Heart left ventricle (tissue), 16 donors: Measurements from ENCODE around the gene DNHD1. TPM values are rescaled to one million over a fixed set of nuclear protein-coding genes. Genes with fewer than 3 reads are reported as not detected.

Experiments
- ATAC-seq, 4 donors: fragments of 200-7000 bp; cut with Tn5 transposase; one replicate each; pipeline ENCODE4 v1.9.1; 2020 to 2022; ENCODE audit warnings: moderate library complexity in 4 of 4, mild to moderate bottlenecking in 3 of 4, moderate number of reproducible peaks in 1 of 4
- DNase-seq, 5 donors: peaks; one replicate each; pipeline ENCODE4 v3.0.0-alpha.2; 2020
- H3K27ac ChIP-seq, 12 donors: fragments of 200-600 bp; sonication (generic) in 4 of 12; one replicate each; pipeline versions ENCODE4 v1.5.0 to v1.8.0; 2016 to 2022; ENCODE audit warnings: mild to moderate bottlenecking in 2 of 12
- H3K27me3 ChIP-seq, 9 donors: fragments of 200-600 bp; sonication (generic) in 2 of 9; one replicate each; pipeline versions ENCODE4 v1.5.1 to v1.8.0; 2016 to 2022; ENCODE audit warnings: mild to moderate bottlenecking in 3 of 9
- H3K36me3 ChIP-seq, 9 donors: fragments of 200-600 bp; sonication (generic) in 2 of 9; one replicate each; pipeline versions ENCODE4 v1.5.0 to v1.8.0; 2018 to 2022; ENCODE audit warnings: mild to moderate bottlenecking in 2 of 9
- H3K4me1 ChIP-seq, 12 donors: fragments of 200-600 bp; sonication (generic) in 4 of 12; one replicate each; pipeline versions ENCODE4 v1.5.0 to v1.8.0; 2016 to 2022; ENCODE audit warnings: mild to moderate bottlenecking in 3 of 12
- H3K4me3 ChIP-seq, 12 donors: fragments of 200-600 bp; sonication (generic) in 4 of 12; one replicate each; pipeline versions ENCODE4 v1.5.0 to v1.8.0; 2017 to 2022; ENCODE audit warnings: mild to moderate bottlenecking in 9 of 12, moderate library complexity in 4 of 12
- H3K9me3 ChIP-seq, 12 donors: fragments of 200-600 bp; sonication (generic) in 4 of 12; one replicate each; pipeline versions ENCODE4 v1.5.0 to v1.8.0; 2016 to 2022; ENCODE audit warnings: mild to moderate bottlenecking in 1 of 12
- POLR2A ChIP-seq, 2 donors: fragments of 450-650 bp; IDR thresholded peaks; one replicate each; pipeline ENCODE4 v1.6.1; 2017; ENCODE audit warnings: antibody characterized with exemption in 2 of 2, mild to moderate bottlenecking in 2 of 2, moderate library complexity in 2 of 2
- whole genome bisulfite sequencing, 4 donors: extraction: QIAGEN DNeasy Blood & Tissue Kit in 2 of 4; methylation state at CpG; one replicate each; pipeline versions ENCODE4 v1.1.5 to v1.1.7; 2013 to 2018; 5-methylcytosine and 5-hydroxymethylcytosine counted together
- intact Hi-C, 10 donors: fragments of 100-400 bp; cut with DNase I; formaldehyde crosslinking; loops; one replicate each; pipeline versions ENCODE4 v1.11.1 to v1.14.2; 2022
- polyA plus RNA-seq, 2 donors: library from polyadenylated mRNA; stranded (reverse); fragments of 200-250 nt; gene quantifications; one replicate each; pipeline ENCODE4 v1.2.3, GENCODE V29; 2013
- total RNA-seq, 9 donors: library from RNA; depleted of rRNA in 2 of 9; stranded (reverse); fragments of >200 nt in 2 of 9; fragmentation: NEBNext Ultra II Directional in 3 of 9; extraction: Animal tissue kit (Norgen Biotek cat#: 25700) in 3 of 9; gene quantifications; one replicate each; pipeline versions ENCODE4 v1.1.0 to v1.2.4, GENCODE V29; 2016 to 2023
- TF ChIP-seq, protein P1 (sequence below), 12 donors: fragments of 200-600 bp; sonication (generic) in 4 of 12; IDR thresholded peaks; one replicate each; pipeline versions ENCODE4 v1.5.0 to v1.8.0; 2018 to 2022; ENCODE audit warnings: antibody characterized with exemption in 12 of 12, mild to moderate bottlenecking in 5 of 12
- donor health status: ischemic (EF 13 %, LVEDD 7.1; RV severe dilation, severe dysfunction).
- donor health status: healthy with polysubstance abuse.
- donor health status: DM: no; HTN: yes; CAD: no.
- donor health status: DM: no; HTN: no; CAD: no.
- donor health status: ischemic (EF 25% LVEDD 6.9; RV normal size, moderate dysfunction).
- donor health status: ischemic (EF 25% LVEDD 5.7; RV mildly dilated, moderate dysfunction).
- donor health status: healthy.
- donor health status: DM: yes; HTN: yes; CAD: no.
- donor health status: ischemic (EF 35%, LVEDD 5.7; RV mildly dilated, moderate dysfunction).
- donor health status: nonischemic (EF 11% LVEDD 7.7; RV severe dilation, severe dysfunction).
- donor health status: DM: yes; HTN: yes; CAD: no.
- donor health status: PGD.
- donor health status: ischemic (EF 29% LVEDD 5.4; RV normal size, mild dysfunction).
- donor health status: nonischemic (EF 23%, LVEDD 6.1; RV moderate dilation, normal function).

DNHD1 gene
- total and polyA plus RNA-seq, 11 donors: 2.2 to 9.4 (median 5.4) TPM

DNA sequence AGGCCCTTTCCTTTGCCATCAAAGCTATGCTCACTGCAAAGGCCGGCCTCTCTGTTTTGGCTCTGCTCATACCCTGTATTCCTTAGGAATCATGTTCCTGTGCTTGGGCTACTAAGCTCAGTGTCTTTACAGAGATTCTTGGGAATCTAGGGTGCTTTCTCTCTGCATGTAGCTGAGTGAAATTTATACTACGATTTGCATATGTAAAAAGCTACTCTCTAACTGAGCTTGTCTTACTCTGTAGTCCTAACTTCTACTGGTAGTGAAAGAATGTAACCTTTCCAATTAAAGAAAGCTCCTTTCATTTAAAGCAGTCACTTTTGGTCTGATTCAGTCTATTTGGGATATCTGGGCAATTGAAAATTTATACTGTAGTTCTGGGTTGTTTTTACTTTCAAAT is 32.2 kb downstream of the DNHD1 start:
- Histone ChIP-seq H3K36me3 (peaks cover 0 to 43% (median 27%) of the 10 kb centered on the region in 9 donors), H3K27ac (no peak overlapping the region), H3K4me3 (no peak overlapping the region), H3K4me1 (no peaks in the 10 kb centered on the region), H3K9me3 (no peaks in the 10 kb centered on the region), H3K27me3 (no peaks in the 10 kb centered on the region)
- ATAC-seq (no peak), DNase-seq (no peak)
- WGBS, 4 donors: 83 to 93% (median 86%) methylated on average over 2 of the region's 2 CpGs
- intact Hi-C loops: no loop called here
- TF ChIP-seq POLR2A (IDR thresholded peaks at IDR 0.05): no peak
- TF ChIP-seq, protein P1, sequence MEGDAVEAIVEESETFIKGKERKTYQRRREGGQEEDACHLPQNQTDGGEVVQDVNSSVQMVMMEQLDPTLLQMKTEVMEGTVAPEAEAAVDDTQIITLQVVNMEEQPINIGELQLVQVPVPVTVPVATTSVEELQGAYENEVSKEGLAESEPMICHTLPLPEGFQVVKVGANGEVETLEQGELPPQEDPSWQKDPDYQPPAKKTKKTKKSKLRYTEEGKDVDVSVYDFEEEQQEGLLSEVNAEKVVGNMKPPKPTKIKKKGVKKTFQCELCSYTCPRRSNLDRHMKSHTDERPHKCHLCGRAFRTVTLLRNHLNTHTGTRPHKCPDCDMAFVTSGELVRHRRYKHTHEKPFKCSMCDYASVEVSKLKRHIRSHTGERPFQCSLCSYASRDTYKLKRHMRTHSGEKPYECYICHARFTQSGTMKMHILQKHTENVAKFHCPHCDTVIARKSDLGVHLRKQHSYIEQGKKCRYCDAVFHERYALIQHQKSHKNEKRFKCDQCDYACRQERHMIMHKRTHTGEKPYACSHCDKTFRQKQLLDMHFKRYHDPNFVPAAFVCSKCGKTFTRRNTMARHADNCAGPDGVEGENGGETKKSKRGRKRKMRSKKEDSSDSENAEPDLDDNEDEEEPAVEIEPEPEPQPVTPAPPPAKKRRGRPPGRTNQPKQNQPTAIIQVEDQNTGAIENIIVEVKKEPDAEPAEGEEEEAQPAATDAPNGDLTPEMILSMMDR (IDR thresholded peaks at IDR 0.05): no peak

DNA sequence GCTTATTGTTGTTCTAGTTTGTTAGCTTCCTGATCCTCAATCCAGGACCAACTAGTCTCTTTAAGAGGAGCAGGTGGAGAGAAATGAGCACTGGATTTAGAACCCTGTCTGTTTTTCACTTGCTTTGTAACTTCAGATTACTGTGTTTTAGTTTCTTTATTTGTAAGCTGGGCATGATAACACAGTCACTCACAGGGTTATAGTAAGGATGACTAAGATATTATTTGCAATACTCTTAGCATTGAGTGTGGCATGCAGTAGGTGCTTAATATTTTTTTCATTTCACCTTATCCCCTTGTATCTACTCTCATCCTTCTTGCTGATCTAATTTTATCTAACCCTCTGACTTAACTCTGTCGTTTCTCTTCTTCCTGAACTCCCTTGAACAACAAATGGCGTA is 33.8 kb downstream of the DNHD1 start:
- H3K36me3 ChIP-seq: peaks cover 0 to 44% (median 31%) of the 10 kb centered on the region in 9 donors
- 88 to 96% (median 93%) methylated on average over 2 of the region's 2 CpGs for whole genome bisulfite sequencing, 4 donors
- TF ChIP-seq POLR2A (IDR thresholded peaks at IDR 0.05): no peak
- TF ChIP-seq, protein P1 (IDR thresholded peaks at IDR 0.05): no peak
- no peaks in the 10 kb centered on the region for H3K27me3 ChIP-seq
- intact Hi-C loops: loop anchor here (1.0 to 10.0 kb wide), 10 partner anchors 64 to 226 kb away; partner anchors contain the start of genes MRPL17 (in 6 of the 10), ILK (in 4 of the 10) and RRP8 (in 4 of the 10)
- ATAC-seq (no peak), DNase-seq (no peak)
- no peak overlapping the region for H3K4me3 ChIP-seq
- H3K4me1 ChIP-seq: no peaks in the 10 kb centered on the region
- H3K9me3 ChIP-seq: no peaks in the 10 kb centered on the region
- no peak overlapping the region for H3K27ac ChIP-seq

DNA sequence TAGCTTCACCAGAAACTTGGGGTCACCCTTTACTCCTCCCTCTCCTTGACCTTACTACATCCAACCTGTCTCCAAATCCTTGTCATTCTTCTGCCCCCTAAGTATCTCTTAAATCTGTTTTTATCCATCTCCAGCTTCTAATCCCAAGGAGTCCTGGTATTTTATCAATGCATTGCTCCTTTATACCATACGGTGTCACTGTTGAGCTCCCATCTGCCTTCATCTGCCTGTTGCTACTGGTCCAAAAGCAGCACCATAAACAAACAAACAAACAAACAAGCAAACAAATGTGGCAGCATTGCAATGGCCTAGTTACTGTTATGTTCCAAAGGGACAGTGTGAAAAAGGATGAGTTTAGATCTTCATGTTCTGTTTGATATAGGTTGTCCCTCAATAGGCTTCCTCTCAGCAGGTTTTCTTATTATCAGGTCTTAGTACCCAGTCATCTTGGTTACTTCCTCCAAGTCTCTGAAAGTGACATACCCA is 34.2 kb downstream of the DNHD1 start:
- Histone ChIP-seq H3K4me3 (no peak overlapping the region), H3K36me3 (peaks cover 0 to 44% (median 31%) of the 10 kb centered on the region in 9 donors), H3K4me1 (no peaks in the 10 kb centered on the region), H3K27me3 (no peaks in the 10 kb centered on the region), H3K27ac (no peak overlapping the region), H3K9me3 (no peaks in the 10 kb centered on the region)
- WGBS, 4 donors: 0 to 5% (median 1%) methylated on average over 1 of the region's 1 CpG
- intact Hi-C loops: loop anchor here (2.0 to 10.0 kb wide), 9 partner anchors 63 to 226 kb away; partner anchors contain the start of genes MRPL17 (in 6 of the 10), ILK (in 4 of the 10) and RRP8 (in 4 of the 10)
- no peak for TF ChIP-seq POLR2A (IDR thresholded peaks at IDR 0.05)
- TF ChIP-seq, protein P1 (IDR thresholded peaks at IDR 0.05): peak; percentile 65 to 86 (median 79)
- ATAC-seq (peak in 3 of 4 donors; percentile 49 to 55 (median 54)), DNase-seq (no peak)

DNA sequence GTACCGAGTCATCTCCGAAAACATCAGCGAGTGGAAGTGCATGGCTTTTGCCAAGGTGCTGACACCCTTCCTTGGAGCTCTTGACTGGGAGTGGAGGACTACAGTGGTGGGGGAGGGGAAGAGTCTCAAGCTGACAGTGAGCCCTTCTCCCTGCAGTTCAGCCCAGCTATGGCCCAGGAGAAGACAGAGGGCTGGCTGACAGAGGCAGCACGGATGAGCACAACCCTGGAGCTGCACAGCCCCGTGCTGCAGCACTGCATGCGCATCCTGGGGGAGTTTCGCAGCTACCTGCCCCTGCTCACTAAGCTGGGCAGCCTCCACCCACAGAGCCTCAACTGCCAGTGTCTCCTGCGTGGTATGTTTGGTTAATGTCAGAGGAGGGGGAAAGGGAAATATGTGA is 41.4 kb downstream of the DNHD1 start:
- Histone ChIP-seq H3K36me3 (peaks cover 0 to 27% (median 11%) of the 10 kb centered on the region in 9 donors), H3K4me1 (no peaks in the 10 kb centered on the region), H3K27ac (no peak overlapping the region), H3K9me3 (no peaks in the 10 kb centered on the region), H3K27me3 (no peaks in the 10 kb centered on the region), H3K4me3 (no peak overlapping the region)
- WGBS, 4 donors: 71 to 89% (median 78%) methylated on average over 6 to 8 of the region's 8 CpGs
- ATAC-seq: peak in 1 of 4 donors; percentile 23
- intact Hi-C loops: loop anchor here in 2 of 10 donors (5.0 to 10.0 kb wide), 2 partner anchors 56 to 149 kb away; no protein-coding TSS in a partner anchor
- no peak for DNase-seq
- TF ChIP-seq, protein P1 (IDR thresholded peaks at IDR 0.05): no peak
- no peak for TF ChIP-seq POLR2A (IDR thresholded peaks at IDR 0.05)
